GM12878 (cell line): ENCODE data around the gene HSP90AB1. TPM values are rescaled to one million over a fixed set of nuclear protein-coding genes. Genes with fewer than 3 reads are reported as not detected.
A peak's percentile ranks its signal among the peaks of the same experiment; 100 is the strongest.

Experiments
- ATAC-seq: fragments of 200-7000 bp; cut with Tn5 transposase; 3 replicates; pipeline ENCODE4 v1.9.1; 2020; ENCODE audit warnings: mild to moderate bottlenecking, moderate library complexity
- BruUV-seq: library from RNA; stranded (reverse); fragments of 400-500 nt; replicated peaks from 2 replicates; lab custom pipeline; 2021; lab: Mats Ljungman, UMichigan
- CTCF ChIA-PET: fragments of 300-600 bp; sonication (Branson Sonifier 250); formaldehyde crosslinking; extraction: SDS; loops from one replicate; lab custom pipeline; 2021; ENCODE audit warnings: inconsistent platforms; lab: Yijun Ruan, JAX
- POLR2A ChIA-PET: fragments of 350-600 bp; formaldehyde crosslinking; extraction: SDS; loops from one replicate; lab custom pipeline; 2021; ENCODE audit warnings: inconsistent platforms; lab: Charles Lee
- RAD21 ChIA-PET: fragments of 300-600 bp; sonication (Branson Sonifier 250); formaldehyde crosslinking; loops from one replicate; lab custom pipeline; 2023; ENCODE audit warnings: antibody characterized with exemption; ENCODE audit not compliant: unreplicated experiment; lab: Charles Lee
- SMC1A ChIA-PET: fragments of 300-600 bp; sonication (Branson Sonifier 250); formaldehyde crosslinking; loops from one replicate; lab custom pipeline; 2023; ENCODE audit not compliant: unreplicated experiment, uncharacterized antibody; lab: Charles Lee
- DNase-seq: peaks from one replicate; pipeline ENCODE4 v3.0.0-alpha.2; 2011; ENCODE audit warnings: low read depth, low spot score
- FAIRE-seq: peaks from 3 replicates; lab custom pipeline; 2011; peaks lifted over from hg19 to GRCh38; lab: Jason Lieb, UNC
- H2AFZ ChIP-seq: 2 replicates; pipeline ENCODE4 v1.6.0; 2011; ENCODE audit warnings: low read depth, low read length, control low read depth; ENCODE audit not compliant: control insufficient read depth
- H3K27ac ChIP-seq: 2 replicates; pipeline ENCODE4 v1.5.1; 2011; ENCODE audit warnings: control low read depth; ENCODE audit not compliant: control insufficient read depth, insufficient read depth
- H3K27me3 ChIP-seq, 2 experiments: replicated peaks in 1 of 2; 2 replicates each; pipeline versions ENCODE4 v1.6.0 to v1.6.1; 2011; ENCODE audit warnings: low read length in 1 of 2; ENCODE audit not compliant: control insufficient read depth in 2 of 2, insufficient read depth in 2 of 2
- H3K36me3 ChIP-seq, 2 experiments: 2 replicates each; pipeline ENCODE4 v1.5.1; 2011; ENCODE audit warnings: low read length in 1 of 2; ENCODE audit not compliant: control insufficient read depth in 2 of 2, insufficient read depth in 2 of 2
- H3K4me1 ChIP-seq: 2 replicates; pipeline ENCODE4 v1.6.1; 2011; ENCODE audit warnings: mild to moderate bottlenecking, low read length, moderate library complexity, mixed read lengths; ENCODE audit not compliant: control insufficient read depth, insufficient read depth
- H3K4me2 ChIP-seq: 2 replicates; pipeline ENCODE4 v1.6.0; 2011; ENCODE audit warnings: control low read depth; ENCODE audit not compliant: control insufficient read depth, insufficient read depth
- H3K4me3 ChIP-seq: fragments of 200-600 bp; sonication (generic); 2 replicates; pipeline ENCODE4 v1.5.1; 2016
- H3K79me2 ChIP-seq: 2 replicates; pipeline ENCODE4 v1.6.0; 2011; ENCODE audit warnings: low read length; ENCODE audit not compliant: control insufficient read depth, insufficient read depth
- H3K9ac ChIP-seq: 2 replicates; pipeline ENCODE4 v1.8.0; 2011; ENCODE audit warnings: low read length, control low read depth, mixed read lengths; ENCODE audit not compliant: control insufficient read depth, insufficient read depth
- H3K9me3 ChIP-seq: replicated peaks from 3 replicates; pipeline ENCODE4 v1.5.1; 2011; ENCODE audit warnings: mild to moderate bottlenecking, low read length; ENCODE audit not compliant: control insufficient read depth, insufficient read depth
- H4K20me1 ChIP-seq: 2 replicates; pipeline ENCODE4 v1.6.0; 2011; ENCODE audit not compliant: control insufficient read depth, insufficient read depth
- BCLAF1 ChIP-seq: fragments of 450-650 bp; IDR thresholded peaks from 2 replicates; pipeline ENCODE4 v1.6.1; 2017; ENCODE audit warnings: antibody characterized with exemption, mild to moderate bottlenecking, moderate library complexity
- CHD1 ChIP-seq: IDR thresholded peaks from 2 replicates; pipeline ENCODE4 v1.6.1; 2012; ENCODE audit warnings: low read depth, low read length, improper control_type of control experiment
- NBN ChIP-seq: fragments of 450-650 bp; IDR thresholded peaks from 2 replicates; pipeline ENCODE4 v1.6.1; 2016
- SPI1 ChIP-seq: IDR thresholded peaks from 2 replicates; pipeline ENCODE4 v1.6.1; 2011; ENCODE audit warnings: low read depth, mild to moderate bottlenecking, low read length, moderate library complexity, borderline replicate concordance; ENCODE audit not compliant: insufficient read depth
- YY1 ChIP-seq: IDR thresholded peaks from 2 replicates; pipeline ENCODE4 v1.6.1; 2011; ENCODE audit warnings: low read depth, mild to moderate bottlenecking, low read length
- ZNF24 ChIP-seq: fragments of 450-650 bp; IDR thresholded peaks from 2 replicates; pipeline ENCODE4 v1.6.1; 2017; ENCODE audit warnings: antibody characterized with exemption, mild to moderate bottlenecking
- whole genome bisulfite sequencing: methylation state at CpG from one replicate; pipeline ENCODE4 v1.1.6; 2016; ENCODE audit warnings: low lambda C conversion rate; ENCODE audit not compliant: insufficient replicate concordance, insufficient coverage; ENCODE audit errors: missing lambda C conversion rate; 5-methylcytosine and 5-hydroxymethylcytosine counted together
- in situ Hi-C: fragments of 300-500 bp; cut with MboI; formaldehyde crosslinking; loops from 9 replicates; pipeline ENCODE4 v1.14.3; 2018; ENCODE audit warnings: mixed read lengths
- intact Hi-C: fragments of 100-400 bp; cut with micrococcal nuclease; formaldehyde crosslinking; loops from one replicate; pipeline ENCODE4 v1.14.2; 2022; ENCODE audit not compliant: unreplicated experiment
- polyA plus RNA-seq, 11 experiments: library from polyadenylated mRNA; depleted of rRNA in 4 of 11; unstranded in 6 of 11; stranded (reverse) in 5 of 11; fragments of >200 nt; fragmentation: Nextera tagmentation in 4 of 11; fragmentation: Illumina TruSeq in 1 of 11; extraction: Ambion mirVana in 4 of 11; extraction: Trizol in 1 of 11; gene quantifications; 1 replicate in 1 of 11; 2 replicates in 10 of 11; pipeline versions ENCODE4 v1.2.1 to v1.2.3, GENCODE V29; 2011 to 2016; ENCODE audit warnings: inconsistent platforms in 2 of 11, missing spikeins in 2 of 11, low read depth in 1 of 11
- total RNA-seq, 4 experiments: library from RNA; depleted of rRNA in 3 of 4; stranded (reverse); fragments of >200 nt in 3 of 4; fragmentation: Illumina TruSeq in 1 of 4; extraction: Trizol in 1 of 4; gene quantifications; 2 replicates each; pipeline versions ENCODE4 v1.2.1 to v1.2.3, GENCODE V29; 2013 to 2021

The HSP90AB1 gene
- total and polyA plus RNA-seq, 10 of the 15 experiments (the other 5 are each of a cell fraction or from before 2014, with no cell fraction given), result 988 to 1,682 (median 1,146) TPM

GRCh38 chr6:44258325-44258863, 11.5 kb downstream of the HSP90AB1 start (continued):
- peak; percentile 36; the same call in 1 of the 2 replicates for TF ChIP-seq BCLAF1
- TF ChIP-seq NBN, result no peak
- TF ChIP-seq CHD1, result peak; percentile 51; the same call in 1 of the 2 replicates
- peak; percentile 62; the same call in 1 of the 2 replicates for TF ChIP-seq ZNF24

- SMC1A ChIA-PET, result no interaction called here
- H3K27me3 ChIP-seq, result no peaks in the 10 kb centered on the region
- RAD21 ChIA-PET, result interaction anchor here (0.6 to 4.8 kb wide), 2 partner anchors 9 to 12 kb away, joined by 5 to 28 read pairs; partner anchors contain the start of gene HSP90AB1
- peaks cover 68% of the 10 kb centered on the region for H3K4me1 ChIP-seq
- peak overlapping the region; percentile 99 for H3K27ac ChIP-seq
- in situ Hi-C loops (no loop called here), intact Hi-C loops (no loop called here)
- TF ChIP-seq SPI1 (no peak), YY1 (0 out of 2 replicates have a peak, but pooled peaks have one; percentile 1)
- peak overlapping the region; percentile 30 for H3K4me3 ChIP-seq
- H3K9ac ChIP-seq, result peak overlapping the region; percentile 90
- H4K20me1 ChIP-seq, result peaks cover 4% of the 10 kb centered on the region; the same call in 1 of the 2 replicates
- BruUV-seq, result no TSS peak
- no peaks in the 10 kb centered on the region for H3K9me3 ChIP-seq
- WGBS, result 43% methylated on average over 3 of the region's 3 CpGs
- CTCF ChIA-PET, result interaction anchor here (0.7 to 1.3 kb wide), 2 partner anchors 11 to 86 kb away, joined by 3 to 4 read pairs; no protein-coding TSS in a partner anchor
- peaks cover 26 to 27% of the 10 kb centered on the region in 2 experiments for H3K36me3 ChIP-seq
- no peak for FAIRE-seq
- peak overlapping the region; percentile 98 for H3K4me2 ChIP-seq
- H3K79me2 ChIP-seq, result peaks cover 87% of the 10 kb centered on the region
- DNase-seq, result no peak
- no peak overlapping the region for H2AFZ ChIP-seq
- POLR2A ChIA-PET, result interaction anchor here (1.2 to 10.7 kb wide), 2 partner anchors 12 to 34 kb away, joined by 3 to 131 read pairs; partner anchors contain the start of gene HSP90AB1
- ATAC-seq, result no peak
Observed at GRCh38 chr6:44258921-44259320, 12.0 kb downstream of the HSP90AB1 start.
